Measurements from ENCODE around the gene IL10.

IL10 gene

DNA sequence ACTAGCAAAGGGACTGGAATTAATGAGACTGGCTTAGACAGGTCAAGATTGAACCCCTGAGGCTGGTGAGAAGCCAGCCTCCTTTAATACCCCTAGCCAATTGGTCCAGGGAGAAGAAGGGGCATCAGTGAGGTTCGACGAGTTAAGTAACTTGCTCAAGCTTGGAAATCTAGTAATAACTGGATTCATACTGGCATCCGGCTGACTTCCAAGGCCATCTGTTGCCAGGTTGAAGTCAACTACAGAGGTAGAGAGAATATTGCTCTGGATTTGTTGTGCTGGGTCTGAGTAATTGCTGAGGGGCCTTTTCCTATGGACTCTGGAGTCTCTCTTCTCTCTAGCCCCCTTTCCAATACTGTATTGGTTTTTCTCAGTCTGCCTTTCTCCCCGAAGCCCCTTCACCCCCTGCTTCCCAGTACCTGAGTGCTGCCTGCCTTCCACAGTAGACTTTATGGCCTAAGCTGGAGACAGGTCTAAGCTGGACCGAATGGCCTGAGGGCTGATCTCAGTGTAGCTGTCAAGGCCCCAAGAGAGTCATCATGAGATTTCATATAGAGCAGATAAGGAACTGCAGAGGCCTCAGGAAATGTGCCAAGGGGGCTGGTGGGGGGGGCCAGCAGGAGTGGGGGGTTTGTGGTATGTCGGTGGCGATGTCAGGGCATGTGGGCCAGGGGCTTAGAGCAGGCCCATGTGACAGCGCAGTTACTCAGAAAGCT is 44.2 kb downstream of the IL10 start:
- TF ChIP-seq, protein P1, sequence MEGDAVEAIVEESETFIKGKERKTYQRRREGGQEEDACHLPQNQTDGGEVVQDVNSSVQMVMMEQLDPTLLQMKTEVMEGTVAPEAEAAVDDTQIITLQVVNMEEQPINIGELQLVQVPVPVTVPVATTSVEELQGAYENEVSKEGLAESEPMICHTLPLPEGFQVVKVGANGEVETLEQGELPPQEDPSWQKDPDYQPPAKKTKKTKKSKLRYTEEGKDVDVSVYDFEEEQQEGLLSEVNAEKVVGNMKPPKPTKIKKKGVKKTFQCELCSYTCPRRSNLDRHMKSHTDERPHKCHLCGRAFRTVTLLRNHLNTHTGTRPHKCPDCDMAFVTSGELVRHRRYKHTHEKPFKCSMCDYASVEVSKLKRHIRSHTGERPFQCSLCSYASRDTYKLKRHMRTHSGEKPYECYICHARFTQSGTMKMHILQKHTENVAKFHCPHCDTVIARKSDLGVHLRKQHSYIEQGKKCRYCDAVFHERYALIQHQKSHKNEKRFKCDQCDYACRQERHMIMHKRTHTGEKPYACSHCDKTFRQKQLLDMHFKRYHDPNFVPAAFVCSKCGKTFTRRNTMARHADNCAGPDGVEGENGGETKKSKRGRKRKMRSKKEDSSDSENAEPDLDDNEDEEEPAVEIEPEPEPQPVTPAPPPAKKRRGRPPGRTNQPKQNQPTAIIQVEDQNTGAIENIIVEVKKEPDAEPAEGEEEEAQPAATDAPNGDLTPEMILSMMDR (IDR thresholded peaks at IDR 0.05; ENCODE audit: insufficient read depth, missing control alignments), result no peak
- FAIRE-seq, result no peak
- no peak for DNase-seq (ENCODE audit: insufficient read length, low spot score)

DNA sequence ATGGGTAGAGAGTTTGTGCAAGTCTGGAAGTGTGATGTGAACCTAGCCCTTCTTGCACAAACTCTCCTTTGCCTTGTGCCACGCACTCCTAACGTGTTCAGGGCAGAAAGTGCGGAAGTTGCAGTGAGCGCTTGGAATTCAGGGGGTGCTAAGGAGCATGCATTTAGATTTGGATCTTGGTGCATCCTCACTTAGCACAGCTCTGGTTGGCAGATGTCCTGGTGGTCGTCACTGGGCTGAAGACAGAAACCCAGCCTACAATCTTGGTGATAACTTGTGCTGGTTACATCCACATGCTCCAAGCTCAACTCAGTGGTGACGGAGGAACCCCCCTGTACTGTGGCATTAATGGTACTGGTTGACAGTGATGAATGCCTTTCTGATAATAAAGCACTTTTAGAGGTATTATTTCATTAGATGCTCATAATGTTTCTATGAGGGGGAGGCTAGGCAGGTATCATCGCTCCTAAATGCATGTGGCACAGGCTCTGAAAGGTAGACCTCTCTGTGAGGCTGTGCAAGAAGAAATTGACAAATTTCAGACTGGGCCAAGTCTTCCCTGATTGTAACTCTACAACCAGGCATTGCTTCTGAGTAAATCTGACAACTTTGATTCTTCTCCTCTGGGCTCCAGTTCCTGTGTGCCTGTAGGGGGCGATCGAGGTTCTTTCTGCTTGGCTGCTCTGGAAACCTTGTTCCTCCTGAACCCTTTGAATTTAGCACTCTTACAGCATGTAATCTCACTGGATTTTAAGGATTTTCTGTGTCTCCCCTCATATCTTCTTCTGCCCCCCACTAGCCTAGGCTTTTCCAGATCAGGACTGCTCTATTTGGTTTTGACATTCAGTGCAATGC is 47.0 kb downstream of the IL10 start:
- TF ChIP-seq, protein P1 (IDR thresholded peaks at IDR 0.05; ENCODE audit: insufficient read depth, missing control alignments), result peak; percentile 49
- no peak for FAIRE-seq
- DNase-seq (ENCODE audit: insufficient read length, low spot score), result no peak

DNA sequence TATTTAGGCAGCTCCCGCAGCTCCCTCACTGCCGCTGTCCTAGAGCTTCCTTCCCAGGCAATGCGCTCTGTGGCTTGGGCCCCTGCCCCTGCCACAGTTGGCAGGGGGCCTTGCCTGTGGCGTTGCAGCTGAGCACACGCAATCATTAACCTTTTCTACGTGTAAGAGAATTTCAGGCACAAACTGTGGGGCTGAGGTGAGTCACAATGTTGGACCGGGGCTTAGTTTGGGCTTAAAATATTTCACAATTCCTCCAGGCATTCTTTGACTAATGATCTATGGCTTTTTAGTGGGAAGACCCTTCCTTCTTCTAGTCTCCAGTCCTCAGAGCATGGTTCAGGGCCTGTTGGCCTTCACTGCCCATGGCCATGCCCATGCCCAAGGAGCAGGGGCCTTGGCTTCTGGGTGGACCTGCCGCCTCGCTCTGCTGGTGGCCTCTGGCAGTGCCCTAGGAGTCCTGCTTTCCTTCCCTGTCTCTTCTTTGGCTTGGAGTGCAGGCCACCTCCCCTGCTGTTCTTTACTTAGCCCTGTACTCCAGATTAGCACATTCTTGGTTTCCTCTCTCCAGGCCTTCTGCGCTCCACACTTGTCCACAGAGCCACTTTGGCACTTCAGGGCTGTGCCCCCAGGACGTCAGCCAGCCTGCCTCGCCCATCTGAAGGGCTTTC is 48.4 kb downstream of the IL10 start:
- FAIRE-seq (no peak), DNase-seq (ENCODE audit: insufficient read length, low spot score) (no peak)
- TF ChIP-seq, protein P1 (IDR thresholded peaks at IDR 0.05; ENCODE audit: insufficient read depth, missing control alignments), result no peak

DNA sequence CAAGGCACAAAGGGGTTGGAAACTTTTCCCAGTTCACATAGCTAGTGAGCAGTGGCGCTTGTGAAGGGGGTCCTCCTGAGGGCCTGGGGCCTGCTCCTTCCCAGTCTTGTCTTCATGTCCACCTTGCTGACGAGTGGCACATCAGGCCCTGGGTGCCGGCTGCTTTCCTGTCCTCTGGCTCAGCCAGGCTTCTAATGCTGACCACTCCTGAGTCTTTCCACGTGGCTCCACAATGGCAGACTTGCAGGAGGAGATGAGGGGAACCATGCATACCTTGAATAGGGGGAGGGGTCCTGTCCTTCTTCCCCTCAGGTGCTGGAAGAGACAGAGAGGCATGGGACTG is 48.9 kb downstream of the IL10 start:
- FAIRE-seq (no peak), DNase-seq (ENCODE audit: insufficient read length, low spot score) (no peak)
- TF ChIP-seq, protein P1 (IDR thresholded peaks at IDR 0.05; ENCODE audit: insufficient read depth, missing control alignments), result no peak

GRCh38 chr1:206722751-206723461 is 49.4 kb downstream of the IL10 start:
- no peak for DNase-seq (ENCODE audit: insufficient read length, low spot score)
- TF ChIP-seq, protein P1 (IDR thresholded peaks at IDR 0.05; ENCODE audit: insufficient read depth, missing control alignments), result no peak
- FAIRE-seq, result no peak

DNA sequence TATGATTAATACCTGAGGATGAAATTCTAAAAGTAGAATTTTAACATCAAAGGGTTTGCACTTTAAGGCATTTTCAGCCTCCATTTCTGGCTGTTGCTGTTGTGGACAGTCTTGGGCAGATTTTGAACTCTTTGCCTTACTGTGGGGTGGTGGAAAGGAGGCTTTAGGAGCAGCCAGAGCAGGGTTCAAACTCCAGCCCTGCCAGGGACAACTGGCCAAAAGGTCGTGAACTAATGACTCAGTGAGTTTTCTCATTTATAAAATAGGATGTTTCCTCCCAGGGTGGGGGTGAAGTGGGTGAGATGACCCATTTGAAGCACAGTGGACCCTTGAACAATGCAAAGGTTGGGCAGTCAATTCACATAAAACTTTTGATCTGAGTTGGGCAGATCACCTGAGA is 50.8 kb downstream of the IL10 start:
- DNase-seq (ENCODE audit: insufficient read length, low spot score) (no peak), FAIRE-seq (no peak)
- TF ChIP-seq, protein P1 (IDR thresholded peaks at IDR 0.05; ENCODE audit: insufficient read depth, missing control alignments), result no peak

All from D721Med (cell line).